GM18517 (cell line): ENCODE data around the gene MSH5.
"Not testable (repeated sequence)": the region's sequence is repeated elsewhere in the genome, so short reads cannot be mapped to it uniquely, and the experiment has no call there.

Experiments used
- ATAC-seq: cut with Tn5 transposase; IDR thresholded peaks from one replicate; pipeline ENCODE4 v1.9.1; 2021; ENCODE audit warnings: mild to moderate bottlenecking, moderate library complexity; ENCODE audit not compliant: unreplicated experiment

The MSH5 gene

DNA sequence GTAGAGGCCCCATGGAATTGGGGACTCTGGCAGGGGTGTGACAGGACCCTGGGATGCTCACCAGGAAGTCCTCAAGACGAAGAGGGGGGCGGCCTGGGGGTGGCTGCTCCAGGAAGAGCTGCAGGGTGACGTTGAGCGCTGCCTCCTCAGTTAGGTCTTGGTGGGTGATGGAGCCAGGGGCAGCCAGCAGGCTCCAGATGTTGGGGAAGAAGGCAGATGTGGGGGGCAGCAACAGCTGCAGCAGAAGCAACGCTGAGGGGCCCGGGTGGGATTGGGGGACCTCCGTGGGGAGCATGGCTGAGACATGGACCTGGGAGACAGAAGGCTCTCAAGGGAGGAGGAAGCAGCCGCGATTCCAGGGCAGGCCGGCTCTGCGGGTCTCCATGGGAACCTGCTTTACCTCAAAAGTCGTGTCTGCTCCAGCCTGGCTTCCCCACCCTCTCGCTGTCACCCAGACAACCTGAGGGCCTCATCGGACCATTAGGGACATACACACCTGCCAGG lies 36.7 kb downstream of the MSH5 start:
- ATAC-seq: peak; percentile 15

DNA sequence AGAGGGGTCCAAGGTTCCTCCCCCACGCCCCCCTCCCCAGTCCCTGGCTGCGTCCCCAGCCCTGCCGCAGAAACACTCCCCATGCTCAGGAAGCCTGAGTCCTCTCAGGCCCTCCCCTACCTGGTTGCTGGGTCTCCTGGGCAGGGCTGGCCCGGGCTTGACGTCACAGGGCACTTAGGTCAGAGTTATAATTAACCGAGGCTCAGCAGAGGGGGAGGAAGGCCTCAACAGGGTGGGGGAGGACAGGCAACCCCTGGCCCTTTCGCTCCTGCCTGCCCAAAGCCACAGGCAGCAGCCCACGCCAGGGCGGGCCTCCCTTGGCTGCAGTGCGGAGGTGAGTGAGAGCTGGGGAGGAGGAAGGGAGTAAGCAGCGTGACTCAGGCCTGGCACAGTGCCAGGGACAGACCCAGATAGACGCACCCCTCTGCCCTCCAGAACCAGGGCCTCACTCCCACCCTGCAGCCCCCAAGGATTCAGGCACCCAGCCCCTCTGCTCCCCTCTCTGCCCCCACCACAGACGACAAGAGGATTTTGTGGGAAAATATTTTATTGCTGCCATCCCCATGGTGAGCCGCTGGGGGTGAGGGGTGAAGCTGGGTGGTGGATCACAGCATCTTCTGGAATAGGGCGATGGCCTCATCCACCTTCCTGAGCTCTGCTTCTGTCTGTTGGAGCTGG lies 37.3 kb downstream of the MSH5 start, which contains the start of gene VWA7:
Gene VWA7, minus strand, starts transcription at position 340 of the 678 bp plus-strand sequence. CDS start 549 bp downstream, outside the sequence.
- peak; percentile 67 for ATAC-seq

DNA sequence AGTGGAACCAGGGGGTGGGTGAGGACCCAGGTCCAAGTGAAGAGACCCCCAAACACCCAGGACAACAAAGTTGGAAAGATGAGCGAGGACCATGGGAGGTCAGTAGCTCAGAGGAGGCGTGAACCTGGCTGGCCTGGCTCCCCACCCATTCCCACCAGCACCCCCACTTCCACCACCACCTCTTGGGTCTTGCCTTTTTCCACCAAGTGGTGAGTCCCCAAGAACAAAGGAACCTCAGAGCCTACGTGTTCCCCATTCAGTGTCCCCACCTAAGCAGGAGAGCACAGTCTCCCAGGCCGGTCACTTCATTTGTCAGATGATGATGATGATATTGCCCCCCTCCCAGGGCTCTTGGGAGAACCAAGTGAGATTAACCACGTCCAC lies 37.9 kb downstream of the MSH5 start:
- ATAC-seq: no peak

DNA sequence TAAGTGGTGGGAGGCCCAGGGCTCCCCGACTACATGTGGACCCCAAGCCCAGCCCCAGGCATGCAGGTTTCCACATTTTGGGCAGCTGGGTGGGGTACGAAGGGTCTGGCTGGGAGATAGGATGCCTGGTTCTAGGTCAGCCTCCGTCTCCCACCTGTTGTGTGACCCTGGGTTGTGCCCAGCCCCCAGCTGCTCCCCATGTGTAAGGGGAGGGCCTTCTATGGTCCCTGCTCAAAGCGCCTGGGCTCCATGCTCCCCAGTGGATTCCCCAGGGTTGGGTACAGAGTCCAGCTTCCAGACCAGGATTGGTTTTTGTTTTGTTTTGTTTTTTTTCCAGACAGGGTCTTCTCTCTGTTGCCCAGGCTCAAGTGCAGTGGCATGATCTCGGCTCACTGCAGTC lies 38.4 kb downstream of the MSH5 start:
- no peak for ATAC-seq

DNA sequence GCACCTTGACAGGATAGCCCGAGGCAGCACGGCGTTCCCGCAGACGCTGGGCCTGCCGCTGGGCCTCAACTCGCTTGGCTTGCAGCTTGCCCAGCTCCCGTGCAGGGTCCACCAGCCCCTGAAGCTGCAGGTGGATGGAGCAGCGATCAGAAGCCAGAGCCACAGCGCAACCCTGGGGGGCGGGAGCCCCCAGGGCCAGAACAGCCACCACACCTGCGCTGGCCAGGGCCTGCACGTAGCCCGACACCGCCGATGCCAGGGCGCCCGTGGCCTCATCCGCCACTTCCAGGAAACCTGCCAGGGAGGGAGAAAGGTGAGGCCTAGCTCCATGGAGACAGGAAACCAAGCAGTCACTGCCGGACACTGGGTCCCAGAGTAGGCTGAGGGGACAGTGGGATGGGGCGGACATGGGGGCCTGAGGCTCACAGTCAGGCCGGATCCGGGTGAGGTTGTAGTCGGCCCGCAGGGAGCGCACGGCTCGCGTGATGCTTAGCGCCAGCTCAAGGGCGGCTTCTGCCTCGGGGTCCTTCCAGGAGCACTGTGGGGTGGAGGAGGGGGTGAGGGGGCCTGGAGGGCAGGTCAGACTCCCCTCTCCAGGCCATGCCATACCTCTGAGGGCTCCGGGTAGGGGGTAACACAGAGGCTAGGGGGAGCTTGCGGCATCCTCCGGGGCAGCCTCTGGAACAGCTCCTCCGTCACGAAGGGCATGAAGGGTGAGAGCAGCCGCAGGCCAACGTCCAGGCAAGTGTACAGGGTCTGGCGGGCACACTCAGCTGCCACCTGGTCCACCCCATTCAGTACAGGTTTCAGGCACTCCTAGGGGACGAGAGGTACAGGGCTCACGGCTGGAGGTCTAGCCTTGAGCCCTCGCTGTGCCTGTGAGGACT lies 39.4 kb downstream of the MSH5 start:
- ATAC-seq: no peak

DNA sequence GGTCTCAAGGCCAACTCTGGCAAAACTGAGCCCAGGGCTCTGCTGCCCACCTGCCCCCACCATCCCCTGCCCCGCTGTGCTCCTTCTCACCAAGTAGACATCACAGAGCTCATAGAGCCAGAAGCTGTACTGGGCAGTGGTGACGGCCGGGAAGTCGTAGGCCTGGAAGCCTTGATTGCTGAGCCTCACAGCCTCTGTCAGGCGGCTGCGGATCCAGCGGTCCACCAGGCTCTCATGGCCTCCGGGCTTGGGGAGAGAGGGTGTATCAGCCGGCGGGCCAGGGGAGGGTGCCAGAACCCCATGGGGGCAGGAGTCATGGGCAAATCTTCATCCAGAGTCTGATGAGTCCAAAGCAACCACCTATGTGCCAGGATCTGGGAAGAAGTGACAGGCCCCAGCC lies 40.1 kb downstream of the MSH5 start:
- no peak for ATAC-seq

DNA sequence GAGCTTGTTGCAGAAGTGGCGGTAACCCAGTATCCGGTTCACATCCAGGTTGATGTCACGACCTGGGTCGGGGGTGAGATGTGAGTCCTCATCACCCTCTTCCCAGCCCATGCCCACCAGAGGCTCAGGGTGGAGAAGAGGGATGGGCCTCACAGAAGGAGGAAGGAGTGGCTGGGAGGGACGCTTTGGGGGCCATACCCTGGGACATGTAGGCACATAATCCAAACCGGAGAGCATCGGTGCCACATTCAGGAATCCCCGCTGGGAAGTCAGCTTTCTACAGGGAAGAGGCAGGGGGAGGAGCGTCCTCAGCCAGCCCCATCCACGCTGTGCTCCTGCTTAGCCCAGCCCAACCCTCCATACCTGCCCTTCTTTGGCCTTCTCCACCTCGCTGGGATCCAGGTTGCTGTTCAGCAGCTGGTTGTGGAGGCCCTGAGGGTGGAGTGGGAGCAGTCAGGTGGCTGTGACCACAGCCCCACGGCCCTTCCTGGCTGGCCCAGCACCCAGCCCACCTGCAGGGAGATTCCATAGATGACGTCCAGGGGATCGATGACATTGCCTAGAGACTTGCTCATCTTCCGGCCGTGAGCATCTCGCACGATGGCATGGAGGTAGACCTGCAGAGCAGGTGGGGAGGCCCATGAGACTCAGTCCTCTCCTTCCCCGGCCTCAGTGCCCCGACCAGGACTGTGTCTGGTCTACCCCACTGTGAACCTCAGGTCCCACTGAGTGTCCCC lies 40.9 kb downstream of the MSH5 start:
- no peak for ATAC-seq

DNA sequence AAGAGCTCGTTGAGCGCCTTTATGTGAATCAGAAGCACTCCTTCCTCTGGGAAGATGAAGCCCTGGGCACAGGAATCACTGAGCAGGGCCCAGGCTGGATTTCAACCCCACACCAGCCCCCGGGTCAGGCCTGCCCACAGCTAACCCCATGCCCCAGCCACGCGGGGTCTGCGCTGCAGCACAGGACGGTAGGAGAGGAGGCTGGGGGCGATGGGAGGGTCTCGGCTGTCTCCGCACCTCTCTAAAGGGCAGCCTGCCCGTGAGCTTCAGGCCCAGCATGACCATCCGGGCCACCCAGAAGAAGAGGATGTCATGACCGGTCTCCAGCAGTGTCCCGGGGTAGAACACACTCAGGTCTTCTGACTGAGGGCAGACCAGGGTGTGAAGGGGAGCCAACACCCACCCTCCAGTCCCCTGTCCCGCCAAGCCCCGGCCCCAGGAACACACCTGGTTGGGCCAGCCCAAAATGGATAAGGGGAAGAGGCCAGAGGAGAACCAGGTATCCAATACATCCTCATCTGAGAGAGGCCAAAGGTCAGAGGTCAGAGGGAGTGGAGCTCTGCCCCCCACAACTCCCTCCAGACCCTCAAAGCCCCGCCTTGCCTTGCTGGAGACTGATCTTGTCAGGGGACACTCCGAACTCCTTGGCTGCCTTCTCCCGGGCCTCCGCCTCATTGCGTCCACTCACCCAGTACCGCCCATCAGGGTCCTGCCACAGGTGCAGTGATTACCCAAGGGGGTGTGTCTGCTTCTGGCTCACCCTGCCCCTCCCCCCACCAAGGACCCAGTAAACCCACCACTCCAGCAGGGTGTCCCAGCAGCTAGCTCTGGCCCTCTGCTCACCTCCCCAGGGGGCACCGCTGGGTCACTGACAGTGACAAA lies 41.7 kb downstream of the MSH5 start:
- no peak for ATAC-seq

DNA sequence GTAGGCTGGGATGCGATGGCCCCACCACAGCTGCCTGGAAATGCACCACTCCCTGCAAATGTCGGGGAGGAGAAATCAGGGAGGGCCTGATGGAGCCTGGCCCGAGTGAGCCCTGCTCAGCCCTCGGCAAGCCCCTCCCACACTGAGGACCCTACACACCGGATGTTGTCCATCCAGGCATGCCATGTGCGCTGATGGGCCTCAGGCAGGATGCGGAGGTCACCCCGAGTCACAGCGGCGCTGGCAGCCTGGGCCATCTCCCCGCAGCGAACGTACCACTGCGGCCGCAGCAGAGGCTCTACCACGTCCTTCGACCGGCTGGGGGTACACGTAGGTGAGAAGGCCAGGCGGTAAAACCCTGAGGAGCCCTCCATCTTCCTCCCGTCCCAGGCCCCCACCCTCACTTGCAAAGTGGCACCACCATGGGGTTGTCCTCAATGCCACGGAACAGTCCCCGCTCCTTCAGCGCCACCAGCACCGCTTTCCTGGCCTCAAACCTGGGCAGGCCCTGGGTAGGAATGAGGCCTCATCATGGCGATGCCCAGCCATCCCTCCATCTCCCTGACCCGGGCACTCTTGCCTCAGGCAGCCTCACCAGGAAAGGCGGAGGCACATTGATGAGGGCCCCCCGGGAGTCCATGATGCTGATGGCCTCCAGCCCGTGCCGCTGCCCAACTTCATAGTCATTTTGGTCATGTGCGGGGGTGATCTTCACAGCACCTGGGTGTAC lies 42.5 kb downstream of the MSH5 start:
- ATAC-seq: no peak

DNA sequence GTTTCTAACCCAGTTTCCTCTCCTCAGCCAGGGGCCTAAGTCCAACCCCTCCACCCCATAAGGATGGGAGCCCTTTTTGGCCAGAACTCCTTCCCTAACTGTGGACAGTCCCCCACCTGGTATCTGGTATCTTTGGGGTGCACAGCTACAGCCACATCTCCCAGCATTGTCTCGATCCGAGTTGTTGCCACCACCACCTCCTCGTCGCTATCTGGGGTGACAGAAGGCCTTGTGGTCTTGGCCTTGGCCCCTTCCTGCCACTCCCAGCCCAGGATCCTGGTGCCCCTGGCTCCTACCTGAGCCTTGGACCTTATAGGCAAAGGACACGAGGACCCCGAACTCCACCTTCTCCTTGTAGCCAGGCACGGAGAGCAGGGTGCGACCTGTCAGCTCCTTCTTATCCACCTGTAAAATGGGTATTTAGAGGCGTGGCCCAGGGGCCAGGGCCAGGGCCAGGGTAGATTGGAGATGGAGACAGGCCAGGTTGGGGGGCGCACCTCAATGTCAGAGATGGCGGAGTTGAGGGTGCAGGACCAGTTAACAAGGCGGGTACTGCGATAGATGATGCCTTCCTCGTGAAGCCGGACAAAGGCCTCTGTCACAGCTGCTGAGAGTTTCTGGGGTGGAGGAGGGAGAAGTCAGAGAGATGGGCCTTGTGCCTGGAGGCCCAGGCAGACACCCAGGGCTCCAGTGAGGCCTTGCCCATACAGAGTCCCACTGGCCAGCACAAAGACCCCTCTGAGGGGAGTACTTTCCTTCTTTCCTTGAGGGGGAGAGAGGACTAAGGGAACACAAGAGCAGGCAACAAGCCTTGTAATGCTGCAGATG lies 44.5 kb downstream of the MSH5 start:
- no peak for ATAC-seq

DNA sequence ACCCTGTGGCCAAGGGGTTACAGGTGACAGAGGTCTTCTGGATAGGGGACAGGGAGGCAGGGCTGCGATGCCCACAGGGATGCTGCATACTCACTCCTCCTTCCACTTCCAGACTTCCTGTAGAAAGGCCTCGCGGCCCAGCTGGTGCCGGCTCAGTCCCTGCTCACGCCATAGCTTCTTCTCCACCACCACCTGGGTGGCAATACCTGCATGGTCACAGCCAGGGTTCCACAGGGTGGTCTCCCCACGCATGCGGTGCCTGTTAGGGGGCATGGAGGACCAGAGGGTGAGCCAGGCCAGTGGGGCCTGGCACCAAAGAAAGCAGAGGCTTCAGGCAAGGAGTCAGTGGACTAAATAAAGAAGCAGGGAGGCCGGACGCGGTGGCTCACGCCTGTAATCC lies 45.7 kb downstream of the MSH5 start:
- no peak for ATAC-seq

DNA sequence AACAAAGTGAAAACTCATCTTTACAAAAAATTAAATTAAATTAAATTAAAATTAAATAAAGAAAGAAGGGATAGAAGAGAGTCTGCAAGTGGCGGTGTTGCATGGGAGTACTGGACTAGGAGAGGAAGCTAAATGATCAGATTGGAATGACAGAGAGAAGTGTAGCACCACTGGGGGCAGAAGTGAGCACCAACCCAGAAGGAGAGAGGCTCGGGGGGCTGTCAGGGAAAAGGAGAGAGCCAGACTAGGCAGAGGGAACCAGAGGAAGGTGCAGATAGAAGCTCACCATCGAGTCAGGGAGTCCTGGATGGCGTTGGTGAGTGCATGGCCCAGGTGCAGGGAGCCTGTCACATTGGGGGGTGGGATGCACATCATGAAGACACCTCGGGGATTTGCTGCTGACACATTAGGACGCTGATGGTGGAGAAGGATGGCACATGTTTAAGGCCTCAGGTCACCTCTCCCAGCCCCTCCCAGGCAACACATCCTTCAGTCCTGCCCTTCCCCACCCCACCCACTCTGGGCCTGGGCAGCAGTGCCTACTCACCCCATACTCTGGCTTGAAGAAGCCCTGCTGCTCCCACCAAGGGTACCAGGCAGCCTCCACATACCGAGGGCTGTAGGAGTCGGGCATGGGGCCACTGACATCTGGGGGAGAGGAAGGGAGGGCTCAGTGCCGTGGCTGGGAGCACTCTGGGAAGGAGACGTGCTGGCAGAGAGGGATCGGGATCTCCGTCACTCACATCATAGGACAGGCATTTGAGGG lies 51.7 kb downstream of the MSH5 start:
- ATAC-seq: no peak

DNA sequence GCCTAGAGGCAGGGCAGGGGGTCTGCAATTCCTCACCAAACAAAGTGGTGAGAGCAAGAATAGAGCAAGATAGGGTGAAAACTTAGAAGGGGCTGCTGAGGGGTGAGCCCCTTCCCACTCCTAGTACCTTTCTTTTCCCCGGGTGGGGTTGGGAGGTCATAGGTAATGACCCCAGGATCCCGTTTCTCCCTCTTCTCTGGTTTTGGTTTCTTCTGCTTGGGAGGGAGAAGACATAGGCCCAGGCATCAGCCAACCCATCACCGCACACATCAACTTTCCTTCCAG lies 52.2 kb downstream of the MSH5 start:
- ATAC-seq: no peak

DNA sequence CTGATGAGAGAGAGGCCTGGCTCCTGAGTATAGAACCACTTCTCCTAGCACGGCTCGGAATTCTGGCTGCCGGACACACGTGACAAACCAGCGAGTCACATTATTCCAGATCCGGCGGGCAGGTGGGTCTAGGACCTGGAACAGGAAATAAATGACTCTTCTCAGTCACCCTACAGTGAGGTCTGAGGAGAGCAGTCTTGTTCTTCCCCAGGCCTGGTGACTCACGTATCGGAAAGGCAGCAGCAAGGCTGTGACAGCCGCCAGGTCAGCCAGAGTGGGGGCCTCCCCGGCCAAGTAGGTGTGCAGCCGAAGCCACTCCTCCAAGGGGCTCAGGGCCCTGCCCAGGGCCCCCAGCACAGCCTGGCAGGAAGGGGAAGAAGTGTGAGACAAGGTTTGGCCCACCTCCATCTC lies 53.0 kb downstream of the MSH5 start:
- no peak for ATAC-seq

DNA sequence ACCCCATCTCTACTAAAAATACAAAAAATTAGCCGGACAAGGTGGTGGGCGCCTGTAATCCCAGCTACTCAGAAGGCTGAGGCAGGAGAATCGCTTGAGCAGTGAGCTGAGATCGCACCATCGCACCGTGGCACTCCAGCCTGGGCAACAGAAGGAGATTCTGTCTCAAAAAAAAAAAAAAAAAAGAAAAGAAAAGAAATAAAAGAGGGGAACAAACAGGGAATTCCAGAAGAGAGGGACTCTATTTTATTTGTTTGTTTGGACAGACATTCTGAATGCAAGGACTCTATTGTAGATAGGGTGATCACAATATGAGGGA lies 54.1 kb downstream of the MSH5 start:
- ATAC-seq: not testable (repeated sequence)

DNA sequence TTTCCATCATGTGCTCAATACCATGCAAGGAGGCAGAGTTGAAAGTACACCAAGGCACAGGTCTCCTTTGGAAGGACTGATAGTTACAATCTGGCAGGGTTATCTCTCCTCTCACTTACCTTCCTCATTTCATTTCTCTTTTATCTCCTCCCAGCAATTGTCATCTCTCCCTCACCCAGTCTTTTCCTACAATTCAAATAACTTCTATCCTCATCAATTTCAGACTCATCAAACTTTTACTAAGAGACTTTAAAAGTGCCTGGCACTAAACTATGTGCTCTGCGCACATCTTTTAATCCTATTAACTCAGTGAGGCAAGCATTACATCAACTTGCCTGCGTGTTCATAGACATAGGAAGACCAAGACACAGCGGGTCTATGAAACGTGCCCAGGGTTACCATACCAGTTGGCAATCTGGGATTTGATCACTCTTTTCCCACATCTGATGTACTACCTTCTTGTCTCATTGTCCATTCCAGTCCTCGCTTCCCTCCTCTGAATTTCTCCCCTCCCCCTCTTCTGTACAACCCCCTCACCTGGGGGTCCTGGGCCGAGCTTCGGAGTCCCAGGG lies 54.6 kb downstream of the MSH5 start:
- no peak for ATAC-seq

DNA sequence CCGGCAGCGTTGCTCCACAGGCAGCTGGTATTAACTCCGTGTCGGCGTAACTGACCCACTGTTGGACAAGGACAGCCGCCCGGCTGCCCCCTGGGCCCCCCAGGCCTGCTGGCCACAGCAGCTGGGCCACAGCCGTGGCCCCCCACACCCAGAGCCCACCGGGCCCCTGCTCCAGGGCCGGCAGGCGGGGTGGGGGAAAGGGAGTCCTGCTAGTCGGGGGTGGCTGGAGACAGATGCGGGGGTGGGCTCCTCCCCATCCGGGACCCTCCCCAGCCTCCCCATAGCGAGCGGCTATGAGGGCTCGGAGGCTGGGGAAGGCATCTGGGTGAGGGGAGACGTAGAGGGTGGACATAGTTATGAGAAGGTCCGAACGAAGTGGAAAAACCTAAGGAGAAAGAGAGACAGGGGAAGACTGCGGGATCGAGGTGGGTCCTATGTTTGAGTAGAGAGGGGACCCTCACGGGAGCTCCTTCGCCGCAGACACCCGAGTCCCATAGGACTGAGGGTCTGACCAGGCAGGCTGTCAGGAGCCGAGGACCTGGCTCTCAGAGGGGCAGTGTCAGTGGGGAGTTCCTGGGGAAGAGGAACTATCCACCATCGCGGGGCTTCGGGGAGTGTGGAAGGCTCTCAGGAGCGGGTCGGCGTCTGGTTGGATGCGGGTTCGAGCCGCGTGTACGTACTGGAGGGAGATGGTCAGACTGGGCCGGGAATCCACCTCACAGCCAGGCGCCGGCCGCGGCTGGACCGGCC lies 55.2 kb downstream of the MSH5 start:
- no peak for ATAC-seq
